Panc1 (cell line): ENCODE data around the gene ZC3H10. TPM values are rescaled to one million over a fixed set of nuclear protein-coding genes. Genes with fewer than 3 reads are reported as not detected.

Experiments used
- ATAC-seq: fragments of 200-7000 bp; cut with Tn5 transposase; 2 replicates; pipeline ENCODE4 v1.9.1; 2020; ENCODE audit warnings: mild to moderate bottlenecking, moderate library complexity
- BruUV-seq: library from RNA; stranded (reverse); fragments of 400-500 nt; replicated peaks from 2 replicates; lab custom pipeline; 2021; lab: Mats Ljungman, UMichigan
- CTCF ChIA-PET: fragments of 300-600 bp; sonication (Branson Sonifier 250); formaldehyde crosslinking; loops from one replicate; lab custom pipeline; 2022; ENCODE audit warnings: antibody characterized with exemption; lab: Charles Lee
- POLR2A ChIA-PET: fragments of 300-600 bp; sonication (Branson Sonifier 250); formaldehyde crosslinking; loops from one replicate; lab custom pipeline; 2022; ENCODE audit warnings: antibody characterized with exemption; lab: Charles Lee
- DNase-seq: peaks from one replicate; pipeline ENCODE4 v3.0.0-alpha.2; 2010; ENCODE audit warnings: low read depth, low spot score
- H3K27ac ChIP-seq: 2 replicates; pipeline ENCODE4 v1.5.1; 2011; ENCODE audit warnings: mild to moderate bottlenecking, low read length, inconsistent platforms
- H3K27me3 ChIP-seq: fragments of 200-500 bp; sonication (Bioruptor generic); 2 replicates; pipeline ENCODE4 v1.6.0; 2014; ENCODE audit warnings: low read length, inconsistent platforms; ENCODE audit not compliant: control insufficient read depth, insufficient read depth
- H3K36me3 ChIP-seq: fragments of 200-500 bp; sonication (Bioruptor generic); 2 replicates; pipeline ENCODE4 v1.5.1; 2014; ENCODE audit warnings: inconsistent platforms, mild to moderate bottlenecking, low read length, moderate library complexity; ENCODE audit not compliant: control insufficient read depth, insufficient read depth
- H3K4me1 ChIP-seq: 2 replicates; pipeline ENCODE4 v1.5.1; 2011; ENCODE audit warnings: inconsistent platforms, mild to moderate bottlenecking, low read length, moderate library complexity; ENCODE audit not compliant: control insufficient read depth, insufficient read depth
- H3K4me3 ChIP-seq, 2 experiments: 2 replicates each; pipeline ENCODE4 v1.5.1; 2011 to 2012; ENCODE audit warnings: low read depth in 2 of 2, low read length in 2 of 2, mild to moderate bottlenecking in 2 of 2, inconsistent platforms in 1 of 2, moderate library complexity in 1 of 2
- H3K9me3 ChIP-seq: fragments of 200-500 bp; sonication (Bioruptor generic); 2 replicates; pipeline ENCODE4 v1.5.1; 2014; ENCODE audit warnings: low read depth, mild to moderate bottlenecking, inconsistent platforms, low read length, moderate library complexity; ENCODE audit not compliant: control insufficient read depth, insufficient read depth
- CTCF ChIP-seq: fragments of 450-650 bp; IDR thresholded peaks from 2 replicates; pipeline ENCODE4 v1.5.1; 2017; ENCODE audit warnings: mild to moderate bottlenecking
- POLR2AphosphoS5 ChIP-seq: IDR thresholded peaks from 2 replicates; pipeline ENCODE4 v1.6.1; 2012; ENCODE audit warnings: mild to moderate bottlenecking, low read depth, low read length, moderate library complexity
- REST ChIP-seq, 2 experiments: IDR thresholded peaks; 2 replicates each; pipeline ENCODE4 v1.6.1; 2011 to 2012; ENCODE audit warnings: low read depth in 2 of 2, control low read depth in 1 of 2, low read length in 1 of 2, mild to moderate bottlenecking in 1 of 2, moderate library complexity in 1 of 2; ENCODE audit not compliant: insufficient read depth in 1 of 2
- SIN3A ChIP-seq: IDR thresholded peaks from 2 replicates; pipeline ENCODE4 v1.6.1; 2012; ENCODE audit warnings: low read depth, mild to moderate bottlenecking, low read length, moderate library complexity, borderline replicate concordance; ENCODE audit not compliant: insufficient read depth
- TCF7L2 ChIP-seq: IDR thresholded peaks from 2 replicates; pipeline ENCODE4 v1.6.1; 2011; ENCODE audit warnings: mild to moderate bottlenecking, low read depth, low read length, inconsistent platforms
- in situ Hi-C: cut with HindIII; loops from 2 replicates; pipeline ENCODE4 v1.10.0; 2016; ENCODE audit warnings: low sequenced_read_pairs, low pct_unique_long_range_greater_than_20kb
- intact Hi-C: fragments of 100-400 bp; cut with micrococcal nuclease; formaldehyde crosslinking; loops from one replicate; pipeline ENCODE4 v1.10.0; 2022; ENCODE audit not compliant: unreplicated experiment
- total RNA-seq: library from RNA; stranded (reverse); gene quantifications from one replicate; pipeline ENCODE4 v1.2.1, GENCODE V29; 2021; ENCODE audit not compliant: unreplicated experiment

The ZC3H10 gene
- total RNA-seq, 1 experiment from 2014 or later, result 6.0 TPM

GRCh38 chr12:56122637-56123036, 4.6 kb downstream of the ZC3H10 start:
- in situ Hi-C loops, result no loop called here
- CTCF ChIA-PET, result no interaction called here
- no peaks in the 10 kb centered on the region for H3K9me3 ChIP-seq
- POLR2A ChIA-PET, result interaction anchor here (0.6 to 0.7 kb wide), 3 partner anchors 40 to 66 kb away, joined by 3 to 7 read pairs (median 5); no protein-coding TSS in a partner anchor
- no peaks in the 10 kb centered on the region for H3K27me3 ChIP-seq
- H3K4me3 ChIP-seq, result no peak overlapping the region
- H3K27ac ChIP-seq, result no peak overlapping the region
- no peaks in the 10 kb centered on the region; the same call in 1 of the 2 replicates for H3K36me3 ChIP-seq
- H3K4me1 ChIP-seq, result peaks cover 35% of the 10 kb centered on the region
- no TSS peak for BruUV-seq
- no peak for ATAC-seq
- DNase-seq, result no peak
- TF ChIP-seq REST (IDR thresholded peaks at IDR 0.05; ENCODE audit: insufficient read depth in 1 of 2, low read depth in 2 of 2, low read length in 1 of 2) (no peak), CTCF (no peak), SIN3A (no peak), POLR2AphosphoS5 (no peak), TCF7L2 (no peak)
- intact Hi-C loops, result no loop called here

GRCh38 chr12:56124133-56124532, 6.1 kb downstream of the ZC3H10 start:
- Histone ChIP-seq H3K9me3 (no peaks in the 10 kb centered on the region), H3K27me3 (no peaks in the 10 kb centered on the region), H3K27ac (no peak overlapping the region), H3K36me3 (peaks cover 2% of the 10 kb centered on the region; the same call in 1 of the 2 replicates), H3K4me1 (peaks cover 29% of the 10 kb centered on the region), H3K4me3 (no peak overlapping the region)
- ChIA-PET CTCF (no interaction called here), POLR2A (interaction anchor here (0.5 kb wide), 1 partner anchor 47 kb away, joined by 3 read pairs; no protein-coding TSS in a partner anchor)
- DNase-seq (no peak), ATAC-seq (no peak)
- no peak for TF ChIP-seq CTCF
- no peak for TF ChIP-seq POLR2AphosphoS5
- no peak for TF ChIP-seq TCF7L2
- no peak for TF ChIP-seq SIN3A
- TF ChIP-seq REST (IDR thresholded peaks at IDR 0.05; ENCODE audit: insufficient read depth in 1 of 2, low read depth in 2 of 2, low read length in 1 of 2), result no peak
- in situ Hi-C loops (no loop called here), intact Hi-C loops (no loop called here)
- no TSS peak for BruUV-seq
